ENCODE measurements around the gene KLC4.
A peak's percentile ranks its signal among the peaks of the same experiment; 100 is the strongest.
"Not testable (repeated sequence)": the region's sequence is repeated elsewhere in the genome, so short reads cannot be mapped to it uniquely, and the experiment has no call there.

The KLC4 gene

DNA sequence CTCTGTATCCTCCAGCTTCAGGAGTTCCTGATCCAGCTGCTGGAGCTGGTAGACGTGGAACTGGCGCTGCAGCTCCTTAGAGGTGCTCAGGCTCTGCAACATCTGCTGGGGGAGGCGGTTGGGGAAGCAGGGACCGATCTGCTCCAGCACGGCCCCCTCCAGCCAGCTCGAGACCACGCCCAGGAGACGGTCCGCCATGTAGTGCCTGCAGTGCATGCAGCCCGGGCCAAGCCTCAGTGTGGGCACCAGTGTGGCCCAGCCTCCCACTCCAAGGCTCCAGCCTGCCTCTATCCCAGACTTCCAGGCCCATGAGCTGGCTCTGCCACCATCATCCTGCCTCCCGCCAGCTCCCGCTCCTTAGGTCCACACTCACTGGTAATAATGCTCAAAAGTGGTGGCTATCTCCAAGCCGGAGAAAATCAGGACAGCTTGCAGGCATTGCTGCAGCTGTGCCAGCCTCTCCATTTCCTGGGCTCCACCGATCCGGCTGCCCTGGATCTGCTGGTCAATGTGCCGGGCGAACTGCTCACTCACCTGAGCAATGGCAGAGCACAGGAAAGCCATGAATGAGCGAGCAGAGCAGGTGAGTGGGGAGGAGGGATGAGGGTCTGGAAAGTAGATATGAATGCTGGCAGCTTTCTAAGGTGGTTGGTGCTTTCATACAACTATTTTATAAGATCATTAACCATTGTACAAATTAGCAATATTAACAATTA, 18.7 kb upstream of the KLC4 start:
- Histone ChIP-seq H3K9me3 (ENCODE audit: control insufficient read depth, low read length) (no peaks in the 10 kb centered on the region), H3K36me3 (ENCODE audit: control insufficient read depth, insufficient read depth, low read length) (peaks cover 24% of the 10 kb centered on the region), H3K4me3 (ENCODE audit: low read length) (no peak overlapping the region), H3K4me1 (ENCODE audit: control insufficient read depth, insufficient read depth, low read length) (no peaks in the 10 kb centered on the region), H3K27me3 (ENCODE audit: control insufficient read depth, insufficient read depth, low read length) (no peaks in the 10 kb centered on the region), H3K9ac (ENCODE audit: low read length) (no peak overlapping the region)

DNA sequence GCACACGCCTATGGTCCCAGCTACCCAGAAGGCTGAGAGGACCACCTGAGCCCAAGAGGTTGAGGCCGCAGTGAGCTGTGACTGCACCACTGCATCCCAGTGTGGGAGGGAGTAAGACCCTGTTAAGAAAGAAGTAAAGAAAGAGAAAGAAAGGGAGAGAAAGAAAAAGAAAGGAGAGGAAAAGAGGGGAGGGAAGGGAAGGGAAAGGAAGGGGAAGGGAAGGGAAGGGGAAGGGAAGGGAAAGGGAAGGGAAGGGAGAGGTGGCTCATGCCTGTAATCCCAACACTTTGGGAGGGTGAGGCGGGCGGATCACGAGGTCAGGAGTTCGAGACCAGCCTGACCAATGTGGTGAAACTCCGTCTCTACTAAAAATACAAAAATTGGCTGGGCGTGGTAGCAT, 18.0 kb upstream of the KLC4 start:
- not testable (repeated sequence) for H3K27me3 ChIP-seq (ENCODE audit: control insufficient read depth, insufficient read depth, low read length); H3K9me3 ChIP-seq (ENCODE audit: control insufficient read depth, low read length); H3K9ac ChIP-seq (ENCODE audit: low read length); H3K4me1 ChIP-seq (ENCODE audit: control insufficient read depth, insufficient read depth, low read length); H3K4me3 ChIP-seq (ENCODE audit: low read length)
- peaks cover 31% of the 10 kb centered on the region for H3K36me3 ChIP-seq (ENCODE audit: control insufficient read depth, insufficient read depth, low read length)

DNA sequence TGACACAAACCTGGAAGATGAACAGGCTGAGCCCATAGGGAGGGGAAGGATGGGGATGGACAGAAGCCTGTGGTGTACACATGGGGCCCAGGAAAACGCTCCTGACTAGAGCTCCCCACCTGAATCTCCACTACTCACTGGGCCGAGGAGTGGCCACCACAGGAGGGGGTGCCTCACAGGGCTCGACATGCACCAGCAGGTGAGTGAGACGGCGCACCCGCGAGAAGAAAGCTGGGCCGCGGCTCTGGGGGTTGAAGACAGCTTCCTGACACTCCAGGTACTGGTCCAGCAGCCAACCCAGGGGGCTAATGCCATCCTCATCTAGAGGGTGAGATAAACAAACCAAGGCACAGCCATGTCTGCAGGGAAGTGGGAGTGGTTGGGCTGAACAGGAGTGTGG, 16.1 kb upstream of the KLC4 start:
- Histone ChIP-seq H3K36me3 (ENCODE audit: control insufficient read depth, insufficient read depth, low read length) (peaks cover 28% of the 10 kb centered on the region), H3K4me1 (ENCODE audit: control insufficient read depth, insufficient read depth, low read length) (no peaks in the 10 kb centered on the region), H3K4me3 (ENCODE audit: low read length) (no peak overlapping the region), H3K9ac (ENCODE audit: low read length) (no peak overlapping the region), H3K9me3 (ENCODE audit: control insufficient read depth, low read length) (no peaks in the 10 kb centered on the region), H3K27me3 (ENCODE audit: control insufficient read depth, insufficient read depth, low read length) (no peaks in the 10 kb centered on the region)

- Histone ChIP-seq H3K27me3 (ENCODE audit: control insufficient read depth, insufficient read depth, low read length) (no peaks in the 10 kb centered on the region), H3K4me1 (ENCODE audit: control insufficient read depth, insufficient read depth, low read length) (no peaks in the 10 kb centered on the region), H3K36me3 (ENCODE audit: control insufficient read depth, insufficient read depth, low read length) (peaks cover 22% of the 10 kb centered on the region), H3K9ac (ENCODE audit: low read length) (no peak overlapping the region), H3K9me3 (ENCODE audit: control insufficient read depth, low read length) (no peaks in the 10 kb centered on the region), H3K4me3 (ENCODE audit: low read length) (no peak overlapping the region)
Observed at GRCh38 chr6:43045371-43045930, 14.0 kb upstream of the KLC4 start.

GRCh38 chr6:43047998-43048397, 11.4 kb upstream of the KLC4 start:
- Histone ChIP-seq H3K27me3 (ENCODE audit: control insufficient read depth, insufficient read depth, low read length) (no peaks in the 10 kb centered on the region), H3K9ac (ENCODE audit: low read length) (no peak overlapping the region), H3K9me3 (ENCODE audit: control insufficient read depth, low read length) (no peaks in the 10 kb centered on the region), H3K4me1 (ENCODE audit: control insufficient read depth, insufficient read depth, low read length) (peaks cover 10% of the 10 kb centered on the region), H3K4me3 (ENCODE audit: low read length) (no peak overlapping the region), H3K36me3 (ENCODE audit: control insufficient read depth, insufficient read depth, low read length) (peaks cover 14% of the 10 kb centered on the region)

DNA sequence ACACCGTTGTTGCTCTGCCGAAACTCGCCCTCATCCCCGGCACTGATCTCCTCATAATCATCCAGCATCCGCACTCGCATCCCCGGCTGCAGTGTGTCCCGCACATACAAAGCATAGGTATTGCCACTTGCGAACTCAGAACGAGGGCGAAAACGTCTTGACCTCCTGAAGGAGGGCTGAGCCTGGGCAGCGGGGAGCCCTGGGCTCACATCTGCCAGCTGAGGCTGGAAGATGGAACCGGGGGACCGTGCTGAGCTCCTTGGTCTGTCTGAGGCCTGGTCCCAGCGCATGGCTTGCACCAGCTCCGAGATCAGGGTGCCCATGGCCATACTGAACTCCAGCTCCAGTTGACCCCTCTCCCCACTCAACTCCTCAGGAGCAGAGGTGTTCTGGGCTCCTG, 8.4 kb upstream of the KLC4 start:
- Histone ChIP-seq H3K27me3 (ENCODE audit: control insufficient read depth, insufficient read depth, low read length) (no peaks in the 10 kb centered on the region), H3K36me3 (ENCODE audit: control insufficient read depth, insufficient read depth, low read length) (peaks cover 8% of the 10 kb centered on the region), H3K9me3 (ENCODE audit: control insufficient read depth, low read length) (no peaks in the 10 kb centered on the region), H3K9ac (ENCODE audit: low read length) (no peak overlapping the region), H3K4me3 (ENCODE audit: low read length) (no peak overlapping the region), H3K4me1 (ENCODE audit: control insufficient read depth, insufficient read depth, low read length) (peaks cover 23% of the 10 kb centered on the region)

DNA sequence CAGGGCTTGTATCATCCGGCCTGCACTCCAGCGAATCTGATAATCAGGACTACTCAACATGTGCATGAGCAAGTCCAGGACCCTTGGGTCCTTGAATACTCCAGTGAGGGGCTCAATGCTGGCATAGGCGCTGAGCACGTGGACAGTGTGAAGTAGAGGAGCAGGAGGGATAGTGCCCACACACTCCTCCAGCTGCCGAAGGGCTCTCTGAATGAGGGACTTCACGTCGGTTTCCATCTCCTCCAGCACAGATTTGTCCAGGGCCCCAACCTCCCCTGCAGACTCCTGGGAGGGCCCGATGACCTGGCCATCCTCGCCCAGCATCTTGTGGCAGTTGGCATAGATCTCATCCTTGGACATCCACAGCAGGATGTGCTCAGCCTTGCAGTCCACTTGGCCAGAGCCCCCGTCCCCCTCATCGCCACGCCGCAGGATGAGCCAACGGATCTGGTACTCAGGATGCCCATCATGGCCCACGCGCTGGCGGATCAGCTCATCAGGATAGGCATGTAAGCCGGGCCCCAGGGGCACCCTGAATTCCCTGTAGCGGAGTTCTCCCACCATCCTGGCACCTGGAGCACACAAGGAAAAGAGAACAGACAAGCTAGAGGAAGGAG, 7.1 kb upstream of the KLC4 start:
- Histone ChIP-seq H3K9ac (ENCODE audit: low read length) (peak overlapping the region; percentile 93), H3K36me3 (ENCODE audit: control insufficient read depth, insufficient read depth, low read length) (peaks cover 6% of the 10 kb centered on the region), H3K4me1 (ENCODE audit: control insufficient read depth, insufficient read depth, low read length) (peaks cover 23% of the 10 kb centered on the region), H3K4me3 (ENCODE audit: low read length) (peak overlapping the region; percentile 66), H3K27me3 (ENCODE audit: control insufficient read depth, insufficient read depth, low read length) (no peaks in the 10 kb centered on the region), H3K9me3 (ENCODE audit: control insufficient read depth, low read length) (no peaks in the 10 kb centered on the region)

- peak overlapping the region; percentile 66 for H3K4me3 ChIP-seq (ENCODE audit: low read length)
- peak overlapping the region; percentile 93 for H3K9ac ChIP-seq (ENCODE audit: low read length)
- peaks cover 24% of the 10 kb centered on the region for H3K4me1 ChIP-seq (ENCODE audit: control insufficient read depth, insufficient read depth, low read length)
- H3K9me3 ChIP-seq (ENCODE audit: control insufficient read depth, low read length) = no peaks in the 10 kb centered on the region
- H3K27me3 ChIP-seq (ENCODE audit: control insufficient read depth, insufficient read depth, low read length) = no peaks in the 10 kb centered on the region
- peaks cover 6% of the 10 kb centered on the region for H3K36me3 ChIP-seq (ENCODE audit: control insufficient read depth, insufficient read depth, low read length)
Observed at GRCh38 chr6:43052842-43053544, 6.4 kb upstream of the KLC4 start.

DNA sequence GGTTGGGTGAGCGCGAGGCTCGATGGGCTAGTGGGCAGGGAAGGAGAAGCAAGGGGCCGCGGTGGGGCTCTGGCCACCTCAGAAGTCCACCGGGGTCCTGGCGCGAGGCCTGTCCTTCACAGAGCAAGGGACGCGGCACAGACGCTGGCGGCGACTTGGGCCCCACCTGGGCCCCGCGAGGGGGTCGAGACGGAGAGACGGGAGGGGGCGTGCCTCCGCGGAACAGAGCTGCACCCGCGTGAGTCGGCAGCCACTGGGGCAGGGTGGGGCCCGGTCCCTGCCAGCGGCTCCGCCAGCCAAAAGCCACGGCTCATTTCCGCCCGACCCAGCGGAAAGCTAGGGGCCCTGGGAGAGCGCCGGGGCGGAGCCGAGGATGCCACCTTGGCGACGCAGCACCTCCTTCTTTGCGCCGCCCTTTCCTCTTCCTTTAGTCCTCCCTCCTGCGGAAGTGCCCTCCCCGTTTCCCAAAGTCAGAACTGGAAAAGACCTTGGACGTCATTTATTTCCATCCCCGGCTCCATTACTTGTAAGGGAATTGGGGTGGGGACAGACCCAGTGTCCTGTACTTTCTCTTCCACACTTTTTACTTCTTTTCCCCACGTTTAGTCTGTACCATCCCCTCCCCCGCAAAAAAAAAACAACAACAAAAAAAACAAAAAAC, 5.8 kb upstream of the KLC4 start, which contains the start of gene CUL7:
Gene CUL7, minus strand, starts transcription at position 307 of the 661 bp plus-strand sequence. CDS start 1,063 bp downstream, outside the sequence.
- H3K4me1 ChIP-seq (ENCODE audit: control insufficient read depth, insufficient read depth, low read length) = peaks cover 30% of the 10 kb centered on the region
- H3K27me3 ChIP-seq (ENCODE audit: control insufficient read depth, insufficient read depth, low read length) = no peaks in the 10 kb centered on the region
- H3K9me3 ChIP-seq (ENCODE audit: control insufficient read depth, low read length) = no peaks in the 10 kb centered on the region

GRCh38 chr6:43054206-43054943, 5.1 kb upstream of the KLC4 start:
- no peaks in the 10 kb centered on the region for H3K27me3 ChIP-seq (ENCODE audit: control insufficient read depth, insufficient read depth, low read length)
- peak overlapping the region; percentile 93 for H3K9ac ChIP-seq (ENCODE audit: low read length)
- no peaks in the 10 kb centered on the region for H3K9me3 ChIP-seq (ENCODE audit: control insufficient read depth, low read length)
- H3K36me3 ChIP-seq (ENCODE audit: control insufficient read depth, insufficient read depth, low read length) = peaks cover 6% of the 10 kb centered on the region
- peak overlapping the region; percentile 66 for H3K4me3 ChIP-seq (ENCODE audit: low read length)
- H3K4me1 ChIP-seq (ENCODE audit: control insufficient read depth, insufficient read depth, low read length) = peaks cover 32% of the 10 kb centered on the region

More for the DNA sequence above, 5.8 kb upstream of the KLC4 start, which contains the start of gene CUL7:
- Histone ChIP-seq H3K36me3 (ENCODE audit: control insufficient read depth, insufficient read depth, low read length) (peaks cover 6% of the 10 kb centered on the region), H3K9ac (ENCODE audit: low read length) (peak within 1 kb of the TSS; percentile 93), H3K4me3 (ENCODE audit: low read length) (peak within 1 kb of the TSS; percentile 66)

GRCh38 chr6:43055966-43056365, 3.5 kb upstream of the KLC4 start:
- H3K4me3 ChIP-seq (ENCODE audit: low read length) = no peak overlapping the region
- H3K36me3 ChIP-seq (ENCODE audit: control insufficient read depth, insufficient read depth, low read length) = peaks cover 6% of the 10 kb centered on the region
- no peaks in the 10 kb centered on the region for H3K27me3 ChIP-seq (ENCODE audit: control insufficient read depth, insufficient read depth, low read length)
- H3K4me1 ChIP-seq (ENCODE audit: control insufficient read depth, insufficient read depth, low read length) = peaks cover 37% of the 10 kb centered on the region
- no peak overlapping the region for H3K9ac ChIP-seq (ENCODE audit: low read length)
- H3K9me3 ChIP-seq (ENCODE audit: control insufficient read depth, low read length) = no peaks in the 10 kb centered on the region
